ENCODE results near the gene RNF215.

The RNF215 gene

DNA sequence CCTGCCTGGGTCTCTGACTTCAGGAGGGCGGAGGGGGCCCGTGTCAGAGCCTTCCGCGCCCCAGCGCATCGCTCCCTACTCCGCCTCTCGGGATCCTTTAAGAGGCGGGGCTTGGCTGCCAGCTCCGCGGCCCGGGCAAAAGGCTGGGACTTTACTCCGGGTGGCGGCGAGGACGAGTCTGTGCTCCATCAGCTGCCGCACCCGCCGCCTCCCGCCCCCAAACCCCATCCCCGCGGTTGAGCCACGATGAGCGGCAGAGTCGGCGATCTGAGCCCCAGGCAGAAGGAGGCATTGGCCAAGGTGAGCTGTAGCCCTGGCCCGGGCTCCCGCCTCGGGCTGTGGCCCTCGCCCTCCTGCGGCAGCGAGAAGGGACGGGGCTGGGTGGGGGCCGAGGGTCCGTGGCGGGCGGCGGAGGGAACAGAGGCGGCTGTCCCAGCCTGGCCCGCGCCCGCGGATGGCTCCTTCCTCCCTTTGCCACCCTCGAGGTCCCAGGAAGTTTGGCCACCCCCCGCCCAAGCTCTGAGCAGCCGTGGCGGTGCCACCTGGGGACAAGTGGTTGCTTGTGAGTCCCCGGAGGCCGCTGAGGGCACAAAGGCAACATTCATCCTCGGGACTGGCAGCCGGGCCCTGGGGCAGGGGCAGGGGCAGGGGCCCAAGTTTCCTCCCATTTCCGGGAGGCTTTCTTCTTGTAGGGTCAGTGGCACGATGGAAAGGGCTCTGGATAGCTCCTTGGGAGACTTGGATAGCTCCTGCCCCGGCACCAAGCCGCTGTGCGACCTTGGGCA, 9.9 kb upstream of the RNF215 start, which contains the start of gene SEC14L2:
Gene SEC14L2, plus strand, starts transcription at position 148 of the 785 bp plus-strand sequence. Its CDS starts 99 bp downstream, at position 247.
- no peak for DNase-seq (ENCODE audit: low read depth)
- TF ChIP-seq CTCF (IDR thresholded peaks at IDR 0.05; ENCODE audit: control insufficient read depth, extremely low read depth, insufficient read depth): no peak
- H3K4me3 ChIP-seq (ENCODE audit: low read depth, low read length): peak within 1 kb of the TSS; percentile 64

DNA sequence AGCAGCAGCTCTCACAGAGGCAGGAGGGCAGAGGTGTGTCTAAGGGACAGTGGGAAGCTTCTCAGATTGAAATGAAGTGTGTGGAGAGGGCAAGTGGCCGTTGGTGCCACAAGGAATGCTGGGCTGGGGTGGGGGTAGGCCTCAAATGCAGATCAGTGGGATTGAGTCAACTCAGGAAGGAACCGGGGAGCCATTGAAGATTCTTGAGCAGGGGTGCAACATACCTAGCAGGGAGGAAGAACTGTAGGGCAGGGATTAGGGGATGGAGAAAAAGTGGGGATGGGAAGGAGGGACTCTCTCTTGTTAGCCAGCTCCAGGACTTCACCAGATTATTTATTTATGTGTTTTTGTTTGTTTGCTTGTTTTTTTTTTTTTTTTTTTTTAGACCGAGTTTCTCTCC, 6.7 kb upstream of the RNF215 start:
- no peak for TF ChIP-seq CTCF (IDR thresholded peaks at IDR 0.05; ENCODE audit: control insufficient read depth, extremely low read depth, insufficient read depth)
- no peak for DNase-seq (ENCODE audit: low read depth)
- no peak overlapping the region for H3K4me3 ChIP-seq (ENCODE audit: low read depth, low read length)

GRCh38 chr22:30393322-30393680, 6.1 kb upstream of the RNF215 start:
- H3K4me3 ChIP-seq (ENCODE audit: low read depth, low read length): no peak overlapping the region
- no peak for TF ChIP-seq CTCF (IDR thresholded peaks at IDR 0.05; ENCODE audit: control insufficient read depth, extremely low read depth, insufficient read depth)
- no peak for DNase-seq (ENCODE audit: low read depth)

GRCh38 chr22:30392661-30393321, 5.6 kb upstream of the RNF215 start:
- no peak for DNase-seq (ENCODE audit: low read depth)
- no peak for TF ChIP-seq CTCF (IDR thresholded peaks at IDR 0.05; ENCODE audit: control insufficient read depth, extremely low read depth, insufficient read depth)
- no peak overlapping the region for H3K4me3 ChIP-seq (ENCODE audit: low read depth, low read length)

- peak; percentile 86 for TF ChIP-seq CTCF (IDR thresholded peaks at IDR 0.05; ENCODE audit: control insufficient read depth, extremely low read depth, insufficient read depth)
- DNase-seq (ENCODE audit: low read depth): peak; percentile 52
- no peak overlapping the region for H3K4me3 ChIP-seq (ENCODE audit: low read depth, low read length)
Observed at GRCh38 chr22:30390974-30391691, 3.9 kb upstream of the RNF215 start.

DNA sequence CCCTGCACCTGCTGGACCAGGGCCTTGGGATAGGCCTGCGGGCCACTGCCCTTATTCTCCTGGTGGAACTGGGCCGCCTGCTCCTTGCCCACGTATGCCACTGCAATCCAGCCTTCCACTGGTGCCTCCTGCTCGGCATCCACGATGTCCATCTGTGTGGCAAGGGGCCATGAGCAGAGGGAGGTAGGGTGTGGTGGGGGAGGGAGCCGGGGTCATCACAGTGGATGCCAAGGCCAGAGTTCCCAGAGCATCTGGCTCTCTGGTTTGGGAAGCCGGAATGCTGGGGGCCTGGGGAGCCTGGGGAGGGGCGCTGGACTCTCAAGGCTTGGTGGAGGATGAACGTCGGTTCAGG, 627 bp downstream of the RNF215 start:
- no peak for TF ChIP-seq CTCF (IDR thresholded peaks at IDR 0.05; ENCODE audit: control insufficient read depth, extremely low read depth, insufficient read depth)
- peak overlapping the region; percentile 70 for H3K4me3 ChIP-seq (ENCODE audit: low read depth, low read length)
- no peak for DNase-seq (ENCODE audit: low read depth)
